Calu3 (cell line): Measurements from ENCODE around the gene SSNA1. TPM values are rescaled to one million over a fixed set of nuclear protein-coding genes. Genes with fewer than 3 reads are reported as not detected.

Experiments used
- BruUV-seq: library from RNA; stranded (reverse); fragments of 400-500 nt; replicated peaks from 2 replicates; lab custom pipeline; 2021; lab: Mats Ljungman, UMichigan
- CTCF ChIA-PET: fragments of 300-600 bp; sonication (Branson Sonifier 250); formaldehyde crosslinking; loops from one replicate; lab custom pipeline; 2022; ENCODE audit warnings: antibody characterized with exemption; lab: Charles Lee
- DNase-seq: peaks from one replicate; pipeline ENCODE4 v3.0.0; 2022
- H3K27ac Mint-ChIP-seq: one replicate; pipeline ENCODE4 v1.8.0; 2022; ENCODE audit warnings: mixed read lengths; ENCODE audit not compliant: unreplicated experiment
- H3K27me3 Mint-ChIP-seq: one replicate; pipeline ENCODE4 v1.8.0; 2022; ENCODE audit warnings: mixed read lengths; ENCODE audit not compliant: unreplicated experiment
- H3K36me3 Mint-ChIP-seq: one replicate; pipeline ENCODE4 v1.8.0; 2022; ENCODE audit warnings: mild to moderate bottlenecking, moderate library complexity, mixed read lengths; ENCODE audit not compliant: insufficient read depth, unreplicated experiment
- H3K4me1 Mint-ChIP-seq: one replicate; pipeline ENCODE4 v1.8.0; 2022; ENCODE audit warnings: mild to moderate bottlenecking, low read depth, mixed read lengths; ENCODE audit not compliant: unreplicated experiment
- H3K4me3 Mint-ChIP-seq: one replicate; pipeline ENCODE4 v1.8.0; 2022; ENCODE audit warnings: mild to moderate bottlenecking, low read depth, moderate library complexity, mixed read lengths; ENCODE audit not compliant: unreplicated experiment
- H3K9me3 Mint-ChIP-seq: one replicate; pipeline ENCODE4 v1.8.0; 2022; ENCODE audit warnings: low read depth, mixed read lengths; ENCODE audit not compliant: unreplicated experiment
- intact Hi-C: fragments of 100-400 bp; cut with micrococcal nuclease; formaldehyde crosslinking; loops from one replicate; pipeline ENCODE4 v1.10.0; 2022; ENCODE audit not compliant: unreplicated experiment
- total RNA-seq: library from RNA; stranded (reverse); gene quantifications from 2 replicates; pipeline ENCODE4 v1.2.3, GENCODE V29; 2022
- TF ChIP-seq, protein P1 (sequence below): fragments of 200-600 bp; IDR thresholded peaks from one replicate; pipeline ENCODE4 v1.8.0; 2022; ENCODE audit warnings: antibody characterized with exemption; ENCODE audit not compliant: unreplicated experiment

SSNA1 gene
- total RNA-seq, 1 experiment from 2014 or later = 41.9 TPM

GRCh38 chr9:137148242-137148641 lies 40.2 kb upstream of the SSNA1 start:
- intact Hi-C loops = no loop called here
- Mint-ChIP-seq H3K4me1 (no peaks in the 10 kb centered on the region), H3K36me3 (peaks cover 6% of the 10 kb centered on the region), H3K27ac (no peak overlapping the region), H3K27me3 (peaks cover 44% of the 10 kb centered on the region), H3K4me3 (no peak overlapping the region), H3K9me3 (peaks cover 2% of the 10 kb centered on the region)
- DNase-seq = no peak
- CTCF ChIA-PET = no interaction called here
- TF ChIP-seq, protein P1, sequence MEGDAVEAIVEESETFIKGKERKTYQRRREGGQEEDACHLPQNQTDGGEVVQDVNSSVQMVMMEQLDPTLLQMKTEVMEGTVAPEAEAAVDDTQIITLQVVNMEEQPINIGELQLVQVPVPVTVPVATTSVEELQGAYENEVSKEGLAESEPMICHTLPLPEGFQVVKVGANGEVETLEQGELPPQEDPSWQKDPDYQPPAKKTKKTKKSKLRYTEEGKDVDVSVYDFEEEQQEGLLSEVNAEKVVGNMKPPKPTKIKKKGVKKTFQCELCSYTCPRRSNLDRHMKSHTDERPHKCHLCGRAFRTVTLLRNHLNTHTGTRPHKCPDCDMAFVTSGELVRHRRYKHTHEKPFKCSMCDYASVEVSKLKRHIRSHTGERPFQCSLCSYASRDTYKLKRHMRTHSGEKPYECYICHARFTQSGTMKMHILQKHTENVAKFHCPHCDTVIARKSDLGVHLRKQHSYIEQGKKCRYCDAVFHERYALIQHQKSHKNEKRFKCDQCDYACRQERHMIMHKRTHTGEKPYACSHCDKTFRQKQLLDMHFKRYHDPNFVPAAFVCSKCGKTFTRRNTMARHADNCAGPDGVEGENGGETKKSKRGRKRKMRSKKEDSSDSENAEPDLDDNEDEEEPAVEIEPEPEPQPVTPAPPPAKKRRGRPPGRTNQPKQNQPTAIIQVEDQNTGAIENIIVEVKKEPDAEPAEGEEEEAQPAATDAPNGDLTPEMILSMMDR = no peak
- BruUV-seq = no TSS peak

- BruUV-seq = no TSS peak
- H3K27me3 Mint-ChIP-seq = peaks cover 40% of the 10 kb centered on the region
- no peak for DNase-seq
- no peak overlapping the region for H3K27ac Mint-ChIP-seq
- intact Hi-C loops = no loop called here
- H3K4me1 Mint-ChIP-seq = no peaks in the 10 kb centered on the region
- peaks cover 6% of the 10 kb centered on the region for H3K36me3 Mint-ChIP-seq
- H3K4me3 Mint-ChIP-seq = no peak overlapping the region
- TF ChIP-seq, protein P1 = no peak
- CTCF ChIA-PET = no interaction called here
- H3K9me3 Mint-ChIP-seq = peaks cover 2% of the 10 kb centered on the region
Measured at GRCh38 chr9:137148661-137149060, 39.8 kb upstream of the SSNA1 start.

DNA sequence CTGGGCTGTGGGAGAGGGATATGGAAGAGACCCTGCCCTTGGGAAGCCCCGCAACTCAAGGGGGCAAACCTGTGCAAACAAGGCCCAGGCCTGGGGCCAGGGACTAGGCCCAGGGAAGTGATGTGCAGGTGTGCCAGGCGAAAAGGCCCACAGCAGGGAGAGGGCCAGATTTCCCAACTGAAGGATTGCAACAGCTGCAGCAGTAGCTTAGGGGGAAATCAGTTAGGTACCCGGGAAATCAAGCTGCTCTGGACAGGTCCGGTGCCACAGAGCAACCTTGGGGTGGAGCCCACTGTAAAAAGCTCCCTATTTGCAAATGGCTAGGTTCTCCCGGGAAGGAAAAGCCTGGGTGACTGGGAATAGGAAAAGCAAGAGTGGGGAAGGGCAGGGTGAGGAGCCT lies 39.1 kb upstream of the SSNA1 start:
- no TSS peak for BruUV-seq
- CTCF ChIA-PET = interaction anchor here (0.6 kb wide), 1 partner anchor 21 kb away, joined by 3 read pairs; no protein-coding TSS in a partner anchor
- H3K36me3 Mint-ChIP-seq = peaks cover 6% of the 10 kb centered on the region
- H3K4me1 Mint-ChIP-seq = no peaks in the 10 kb centered on the region
- intact Hi-C loops = no loop called here
- TF ChIP-seq, protein P1 = no peak
- peaks cover 2% of the 10 kb centered on the region for H3K9me3 Mint-ChIP-seq
- peaks cover 33% of the 10 kb centered on the region for H3K27me3 Mint-ChIP-seq
- no peak overlapping the region for H3K27ac Mint-ChIP-seq
- no peak overlapping the region for H3K4me3 Mint-ChIP-seq
- no peak for DNase-seq

- H3K4me1 Mint-ChIP-seq = no peaks in the 10 kb centered on the region
- H3K36me3 Mint-ChIP-seq = peaks cover 6% of the 10 kb centered on the region
- no TSS peak for BruUV-seq
- intact Hi-C loops = no loop called here
- H3K9me3 Mint-ChIP-seq = peaks cover 2% of the 10 kb centered on the region
- TF ChIP-seq, protein P1 = no peak
- H3K27me3 Mint-ChIP-seq = peaks cover 33% of the 10 kb centered on the region
- no peak overlapping the region for H3K27ac Mint-ChIP-seq
- no peak for DNase-seq
- H3K4me3 Mint-ChIP-seq = no peak overlapping the region
- CTCF ChIA-PET = interaction anchor here (0.6 to 0.8 kb wide), 2 partner anchors 21 to 126 kb away, joined by 3 to 5 read pairs; no protein-coding TSS in a partner anchor
Measured at GRCh38 chr9:137149942-137150616, 38.4 kb upstream of the SSNA1 start.
